C4-2B (cell line): Measurements from ENCODE around the gene MRAS.

Experiments used
- H3K27ac ChIP-seq: fragments of 450-650 bp; 2 replicates; pipeline ENCODE4 v1.5.1; 2017
- ZFX ChIP-seq: fragments of 450-650 bp; IDR thresholded peaks from 2 replicates; pipeline ENCODE4 v1.6.1; 2017
- TF ChIP-seq, protein P1 (sequence below): fragments of 450-650 bp; conservative IDR thresholded peaks from 2 replicates; pipeline ENCODE4 v1.5.1; 2017; ENCODE audit warnings: mild to moderate bottlenecking

The MRAS gene

DNA sequence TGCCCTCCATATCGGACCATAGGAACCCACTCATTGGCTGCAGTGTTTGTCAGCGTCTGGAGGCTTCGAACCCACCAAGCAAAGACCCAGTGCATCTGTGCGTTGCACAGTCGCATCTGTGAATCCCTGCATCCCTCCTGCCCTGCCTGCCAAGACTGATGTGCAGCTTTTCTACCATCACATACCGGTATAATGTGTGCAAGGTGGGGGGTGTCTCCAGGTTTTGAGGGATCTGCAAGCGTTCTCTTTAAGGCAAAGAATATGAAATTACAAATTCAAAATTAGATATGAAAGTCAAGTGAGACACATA, 18.4 kb upstream of the MRAS start:
- H3K27ac ChIP-seq = no peak overlapping the region; the same call in 1 of the 2 replicates

GRCh38 chr3:138331143-138331894, 17.1 kb upstream of the MRAS start:
- H3K27ac ChIP-seq = no peak overlapping the region
- TF ChIP-seq, protein P1, sequence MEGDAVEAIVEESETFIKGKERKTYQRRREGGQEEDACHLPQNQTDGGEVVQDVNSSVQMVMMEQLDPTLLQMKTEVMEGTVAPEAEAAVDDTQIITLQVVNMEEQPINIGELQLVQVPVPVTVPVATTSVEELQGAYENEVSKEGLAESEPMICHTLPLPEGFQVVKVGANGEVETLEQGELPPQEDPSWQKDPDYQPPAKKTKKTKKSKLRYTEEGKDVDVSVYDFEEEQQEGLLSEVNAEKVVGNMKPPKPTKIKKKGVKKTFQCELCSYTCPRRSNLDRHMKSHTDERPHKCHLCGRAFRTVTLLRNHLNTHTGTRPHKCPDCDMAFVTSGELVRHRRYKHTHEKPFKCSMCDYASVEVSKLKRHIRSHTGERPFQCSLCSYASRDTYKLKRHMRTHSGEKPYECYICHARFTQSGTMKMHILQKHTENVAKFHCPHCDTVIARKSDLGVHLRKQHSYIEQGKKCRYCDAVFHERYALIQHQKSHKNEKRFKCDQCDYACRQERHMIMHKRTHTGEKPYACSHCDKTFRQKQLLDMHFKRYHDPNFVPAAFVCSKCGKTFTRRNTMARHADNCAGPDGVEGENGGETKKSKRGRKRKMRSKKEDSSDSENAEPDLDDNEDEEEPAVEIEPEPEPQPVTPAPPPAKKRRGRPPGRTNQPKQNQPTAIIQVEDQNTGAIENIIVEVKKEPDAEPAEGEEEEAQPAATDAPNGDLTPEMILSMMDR = no peak; the same call in 1 of the 2 replicates
- no peak for TF ChIP-seq ZFX

More for the DNA sequence above, 18.4 kb upstream of the MRAS start:
- TF ChIP-seq, protein P1 = no peak
- no peak for TF ChIP-seq ZFX

GRCh38 chr3:138332472-138333073, 15.8 kb upstream of the MRAS start:
- TF ChIP-seq, protein P1 = peak; percentile 86
- no peak for TF ChIP-seq ZFX

GRCh38 chr3:138334608-138335007, 13.8 kb upstream of the MRAS start:
- no peak overlapping the region for H3K27ac ChIP-seq
- TF ChIP-seq, protein P1 = no peak
- TF ChIP-seq ZFX = no peak

More at GRCh38 chr3:138332472-138333073, 15.8 kb upstream of the MRAS start:
- no peak overlapping the region for H3K27ac ChIP-seq

DNA sequence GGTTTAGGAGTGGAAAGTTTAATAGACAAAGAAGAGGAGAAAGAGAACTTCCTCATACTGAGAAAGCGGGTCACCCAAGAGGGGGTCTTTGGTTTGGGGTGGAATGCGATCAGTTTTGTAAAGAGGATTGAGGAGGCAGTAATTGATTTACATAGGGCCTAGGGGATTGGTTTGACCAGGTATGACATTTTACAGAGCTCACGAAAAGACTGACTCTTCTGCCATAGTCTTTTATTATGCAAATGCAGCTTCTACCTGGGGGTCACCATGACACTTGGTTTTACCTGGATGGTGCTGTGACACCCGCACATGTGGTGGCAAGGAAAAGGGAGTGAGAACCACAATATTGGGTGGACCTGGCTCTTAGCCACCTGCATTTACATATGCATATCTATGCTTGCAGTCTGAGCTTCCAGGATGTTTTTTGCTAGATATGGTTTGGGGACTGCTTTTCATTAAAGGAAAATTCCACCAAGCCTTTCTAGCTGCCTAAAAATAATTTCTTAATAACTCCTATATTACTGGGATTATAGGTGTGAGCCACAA, 11.9 kb upstream of the MRAS start:
- TF ChIP-seq ZFX = no peak
- TF ChIP-seq, protein P1 = no peak
- H3K27ac ChIP-seq = no peak overlapping the region

DNA sequence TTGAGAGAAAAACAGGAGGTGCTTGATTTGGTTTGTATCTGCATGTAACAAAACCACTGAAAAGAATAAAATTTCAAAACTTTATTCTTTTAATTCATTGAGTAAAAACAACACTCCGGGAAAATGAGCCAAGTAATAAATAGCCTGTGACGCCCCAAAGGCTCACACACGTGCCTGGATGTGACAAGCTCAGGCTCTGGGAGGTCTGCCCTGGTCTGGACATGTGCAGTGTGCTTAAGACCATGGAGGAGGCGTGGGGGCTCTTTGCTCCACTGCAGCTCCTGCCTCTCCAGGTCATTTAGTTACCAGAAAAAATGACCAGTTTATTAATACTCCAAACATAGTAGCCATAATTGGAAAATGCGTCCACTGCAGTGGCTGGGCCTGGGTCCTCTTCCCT, 10.1 kb upstream of the MRAS start:
- TF ChIP-seq ZFX = no peak
- TF ChIP-seq, protein P1 = no peak
- H3K27ac ChIP-seq = no peak overlapping the region

DNA sequence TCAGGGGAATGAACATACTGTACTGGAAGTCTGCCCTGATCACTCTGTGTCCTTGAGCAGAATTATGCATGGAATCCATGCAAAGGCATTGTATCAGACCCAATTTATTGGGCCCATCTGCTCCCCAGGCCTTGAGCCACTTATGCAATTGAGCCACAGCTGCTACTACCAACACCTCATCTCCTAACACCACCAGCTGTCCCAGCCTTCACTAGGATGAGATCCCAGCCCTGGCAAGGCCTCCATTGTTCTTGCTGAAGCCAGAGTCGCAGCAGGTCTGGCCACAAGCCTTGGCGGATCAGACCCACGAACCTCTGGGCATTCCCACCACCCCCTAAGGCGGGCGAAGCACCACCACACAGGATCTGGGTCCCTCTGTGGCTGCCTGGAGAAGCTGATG, 9.6 kb upstream of the MRAS start:
- TF ChIP-seq, protein P1 = no peak
- no peak for TF ChIP-seq ZFX
- H3K27ac ChIP-seq = no peak overlapping the region
